HL-60 (cell line): ENCODE results near the gene FRMD3.

ENCODE experiments used
- DNase-seq, 2 experiments: peaks; one replicate each; pipeline ENCODE4 v3.0.0-alpha.2; 2010 to 2020; ENCODE audit warnings: low read depth in 1 of 2, low spot score in 1 of 2
- H3K27ac ChIP-seq: fragments of 250-450 bp; sonication (Bioruptor Pico); replicated peaks from 2 replicates; pipeline ENCODE4 v1.5.1; 2020; ENCODE audit warnings: mild to moderate bottlenecking, moderate library complexity
- H3K27me3 ChIP-seq: fragments of 250-450 bp; sonication (Bioruptor Pico); 2 replicates; pipeline ENCODE4 v1.5.1; 2021; ENCODE audit warnings: mild to moderate bottlenecking, moderate library complexity; ENCODE audit not compliant: insufficient read depth, poor library complexity, severe bottlenecking
- H3K4me3 ChIP-seq: replicated peaks from 2 replicates; pipeline ENCODE4 v1.5.1; 2011; ENCODE audit warnings: mild to moderate bottlenecking, control low read depth, low read length; ENCODE audit not compliant: insufficient read depth
- GABPA ChIP-seq: IDR thresholded peaks from 2 replicates; pipeline ENCODE4 v1.6.1; 2012; ENCODE audit warnings: low read depth
- POLR2AphosphoS5 ChIP-seq: IDR thresholded peaks from 2 replicates; pipeline ENCODE4 v1.6.1; 2012; ENCODE audit warnings: low read depth
- SPI1 ChIP-seq: IDR thresholded peaks from 2 replicates; pipeline ENCODE4 v1.6.1; 2012; ENCODE audit warnings: low read depth, mild to moderate bottlenecking, borderline replicate concordance
- TF ChIP-seq, protein P1 (sequence below): IDR thresholded peaks from 2 replicates; pipeline ENCODE4 v1.6.1; 2012; ENCODE audit warnings: low read depth; ENCODE audit not compliant: insufficient replicate concordance
- TF ChIP-seq, protein P2 (sequence below): IDR thresholded peaks from one replicate; pipeline ENCODE4 v1.5.1; 2011; ENCODE audit warnings: low read length, control low read depth, inconsistent platforms; ENCODE audit not compliant: insufficient read depth

Gene FRMD3

DNA sequence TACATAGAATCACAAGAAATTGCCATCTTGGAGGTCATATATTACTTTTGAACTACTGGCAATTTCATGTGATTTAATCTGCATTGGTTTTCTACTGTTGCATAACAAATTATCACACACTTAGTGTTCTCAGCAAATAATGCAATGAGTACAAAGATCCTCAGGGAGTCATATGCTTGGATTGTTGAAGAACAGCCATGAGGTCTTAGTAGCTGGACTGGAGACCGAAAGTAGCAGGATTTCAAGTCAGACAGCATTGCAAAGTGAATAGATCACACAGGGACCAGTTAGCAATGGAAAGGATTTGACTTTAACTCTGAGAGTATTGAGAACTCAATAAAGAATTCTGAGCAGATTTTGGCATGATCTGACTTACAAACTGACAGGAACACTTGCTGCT is 32.2 kb upstream of the FRMD3 start:
- TF ChIP-seq GABPA (no peak), SPI1 (no peak), POLR2AphosphoS5 (no peak)
- TF ChIP-seq, protein P1, sequence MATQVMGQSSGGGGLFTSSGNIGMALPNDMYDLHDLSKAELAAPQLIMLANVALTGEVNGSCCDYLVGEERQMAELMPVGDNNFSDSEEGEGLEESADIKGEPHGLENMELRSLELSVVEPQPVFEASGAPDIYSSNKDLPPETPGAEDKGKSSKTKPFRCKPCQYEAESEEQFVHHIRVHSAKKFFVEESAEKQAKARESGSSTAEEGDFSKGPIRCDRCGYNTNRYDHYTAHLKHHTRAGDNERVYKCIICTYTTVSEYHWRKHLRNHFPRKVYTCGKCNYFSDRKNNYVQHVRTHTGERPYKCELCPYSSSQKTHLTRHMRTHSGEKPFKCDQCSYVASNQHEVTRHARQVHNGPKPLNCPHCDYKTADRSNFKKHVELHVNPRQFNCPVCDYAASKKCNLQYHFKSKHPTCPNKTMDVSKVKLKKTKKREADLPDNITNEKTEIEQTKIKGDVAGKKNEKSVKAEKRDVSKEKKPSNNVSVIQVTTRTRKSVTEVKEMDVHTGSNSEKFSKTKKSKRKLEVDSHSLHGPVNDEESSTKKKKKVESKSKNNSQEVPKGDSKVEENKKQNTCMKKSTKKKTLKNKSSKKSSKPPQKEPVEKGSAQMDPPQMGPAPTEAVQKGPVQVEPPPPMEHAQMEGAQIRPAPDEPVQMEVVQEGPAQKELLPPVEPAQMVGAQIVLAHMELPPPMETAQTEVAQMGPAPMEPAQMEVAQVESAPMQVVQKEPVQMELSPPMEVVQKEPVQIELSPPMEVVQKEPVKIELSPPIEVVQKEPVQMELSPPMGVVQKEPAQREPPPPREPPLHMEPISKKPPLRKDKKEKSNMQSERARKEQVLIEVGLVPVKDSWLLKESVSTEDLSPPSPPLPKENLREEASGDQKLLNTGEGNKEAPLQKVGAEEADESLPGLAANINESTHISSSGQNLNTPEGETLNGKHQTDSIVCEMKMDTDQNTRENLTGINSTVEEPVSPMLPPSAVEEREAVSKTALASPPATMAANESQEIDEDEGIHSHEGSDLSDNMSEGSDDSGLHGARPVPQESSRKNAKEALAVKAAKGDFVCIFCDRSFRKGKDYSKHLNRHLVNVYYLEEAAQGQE = no peak
- TF ChIP-seq, protein P2, sequence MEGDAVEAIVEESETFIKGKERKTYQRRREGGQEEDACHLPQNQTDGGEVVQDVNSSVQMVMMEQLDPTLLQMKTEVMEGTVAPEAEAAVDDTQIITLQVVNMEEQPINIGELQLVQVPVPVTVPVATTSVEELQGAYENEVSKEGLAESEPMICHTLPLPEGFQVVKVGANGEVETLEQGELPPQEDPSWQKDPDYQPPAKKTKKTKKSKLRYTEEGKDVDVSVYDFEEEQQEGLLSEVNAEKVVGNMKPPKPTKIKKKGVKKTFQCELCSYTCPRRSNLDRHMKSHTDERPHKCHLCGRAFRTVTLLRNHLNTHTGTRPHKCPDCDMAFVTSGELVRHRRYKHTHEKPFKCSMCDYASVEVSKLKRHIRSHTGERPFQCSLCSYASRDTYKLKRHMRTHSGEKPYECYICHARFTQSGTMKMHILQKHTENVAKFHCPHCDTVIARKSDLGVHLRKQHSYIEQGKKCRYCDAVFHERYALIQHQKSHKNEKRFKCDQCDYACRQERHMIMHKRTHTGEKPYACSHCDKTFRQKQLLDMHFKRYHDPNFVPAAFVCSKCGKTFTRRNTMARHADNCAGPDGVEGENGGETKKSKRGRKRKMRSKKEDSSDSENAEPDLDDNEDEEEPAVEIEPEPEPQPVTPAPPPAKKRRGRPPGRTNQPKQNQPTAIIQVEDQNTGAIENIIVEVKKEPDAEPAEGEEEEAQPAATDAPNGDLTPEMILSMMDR = no peak
- H3K27ac ChIP-seq = no peak overlapping the region
- H3K27me3 ChIP-seq = no peaks in the 10 kb centered on the region
- DNase-seq = no peak
- no peak overlapping the region for H3K4me3 ChIP-seq

DNA sequence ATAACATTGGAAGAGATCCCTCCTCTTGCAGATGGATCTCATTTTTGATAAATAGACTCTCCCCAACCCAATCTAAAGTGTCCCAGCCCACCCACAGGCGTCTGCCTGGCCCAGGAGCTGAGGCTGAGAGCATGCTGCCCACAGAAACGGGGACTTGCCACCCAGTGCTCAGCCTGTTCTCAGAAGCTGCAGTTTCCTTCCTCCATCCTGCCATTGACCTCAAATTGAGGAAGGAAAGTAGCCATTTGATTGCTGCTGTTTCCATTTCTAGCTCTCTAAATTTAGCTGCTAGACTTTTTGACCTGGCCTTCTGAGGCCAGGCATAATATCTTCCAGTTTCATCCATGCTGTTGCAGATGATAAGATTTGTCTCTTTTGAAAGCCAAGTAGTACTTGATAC is 31.1 kb upstream of the FRMD3 start:
- Histone ChIP-seq H3K27me3 (no peaks in the 10 kb centered on the region), H3K27ac (no peak overlapping the region), H3K4me3 (no peak overlapping the region)
- DNase-seq = peak; percentile 10 to 61
- no peak; the same call in 1 of the 2 replicates for TF ChIP-seq SPI1
- TF ChIP-seq, protein P1 = no peak
- TF ChIP-seq POLR2AphosphoS5 = no peak

DNA sequence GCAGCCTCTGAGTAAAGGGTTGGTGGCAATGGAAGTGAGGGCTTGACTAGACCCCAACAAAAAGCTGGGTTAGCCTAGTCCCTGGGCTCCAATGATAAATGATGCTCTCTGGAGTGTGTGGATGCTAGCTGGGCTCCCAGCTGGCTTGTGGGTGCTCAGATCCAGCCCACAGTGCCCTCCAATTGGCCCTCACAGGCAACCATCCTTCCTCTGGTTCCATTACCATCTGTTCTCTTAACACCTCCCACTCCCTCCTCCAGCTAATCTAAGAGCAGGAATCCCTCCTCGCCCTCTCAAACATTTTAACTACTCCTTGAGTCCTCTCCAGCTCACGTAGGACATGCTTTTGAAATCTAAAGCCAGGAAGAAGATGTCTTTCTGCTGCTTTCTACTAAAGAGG is 25.2 kb upstream of the FRMD3 start:
- TF ChIP-seq, protein P2 = no peak
- no peak for TF ChIP-seq GABPA
- TF ChIP-seq, protein P1 = no peak
- TF ChIP-seq POLR2AphosphoS5 = no peak
- no peak overlapping the region for H3K27ac ChIP-seq

More for the DNA sequence above, 25.2 kb upstream of the FRMD3 start:
- DNase-seq = no peak
- no peak overlapping the region for H3K4me3 ChIP-seq
- H3K27me3 ChIP-seq = no peaks in the 10 kb centered on the region
